NCI-H1436 (cell line): ENCODE data around the gene HSPA1A.

Experiments
- DNase-seq: peaks from one replicate; lab custom pipeline; 2025; lab: John Stamatoyannopoulos, UW

Gene HSPA1A

DNA sequence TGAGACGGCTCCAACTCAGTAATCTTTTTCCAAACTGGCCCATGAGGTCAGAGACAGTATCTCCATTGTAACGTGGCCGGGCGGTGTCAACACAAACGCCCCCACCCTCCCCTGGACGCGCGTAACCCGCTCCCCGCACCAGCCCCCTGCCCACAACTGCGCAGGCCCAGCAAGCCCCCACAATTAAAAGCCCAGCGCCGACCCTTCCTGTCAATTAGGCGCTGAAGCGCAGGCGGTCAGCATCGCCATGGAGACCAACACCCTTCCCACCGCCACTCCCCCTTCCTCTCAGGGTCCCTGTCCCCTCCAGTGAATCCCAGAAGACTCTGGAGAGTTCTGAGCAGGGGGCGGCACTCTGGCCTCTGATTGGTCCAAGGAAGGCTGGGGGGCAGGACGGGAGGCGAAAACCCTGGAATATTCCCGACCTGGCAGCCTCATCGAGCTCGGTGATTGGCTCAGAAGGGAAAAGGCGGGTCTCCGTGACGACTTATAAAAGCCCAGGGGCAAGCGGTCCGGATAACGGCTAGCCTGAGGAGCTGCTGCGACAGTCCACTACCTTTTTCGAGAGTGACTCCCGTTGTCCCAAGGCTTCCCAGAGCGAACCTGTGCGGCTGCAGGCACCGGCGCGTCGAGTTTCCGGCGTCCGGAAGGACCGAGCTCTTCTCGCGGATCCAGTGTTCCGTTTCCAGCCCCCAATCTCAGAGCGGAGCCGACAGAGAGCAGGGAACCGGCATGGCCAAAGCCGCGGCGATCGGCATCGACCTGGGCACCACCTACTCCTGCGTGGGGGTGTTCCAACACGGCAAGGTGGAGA is at the start of gene HSPA1A, which contains the start of gene HSPA1L:
Gene HSPA1A (plus strand): TSS at position 519 of the 814 bp plus-strand sequence. CDS start 214 bp downstream, at position 733.
Gene HSPA1L (minus strand): TSS at position 259 of the 814 bp plus-strand sequence. CDS start 3,311 bp downstream, outside the sequence.
- peak; percentile 92 for DNase-seq

DNA sequence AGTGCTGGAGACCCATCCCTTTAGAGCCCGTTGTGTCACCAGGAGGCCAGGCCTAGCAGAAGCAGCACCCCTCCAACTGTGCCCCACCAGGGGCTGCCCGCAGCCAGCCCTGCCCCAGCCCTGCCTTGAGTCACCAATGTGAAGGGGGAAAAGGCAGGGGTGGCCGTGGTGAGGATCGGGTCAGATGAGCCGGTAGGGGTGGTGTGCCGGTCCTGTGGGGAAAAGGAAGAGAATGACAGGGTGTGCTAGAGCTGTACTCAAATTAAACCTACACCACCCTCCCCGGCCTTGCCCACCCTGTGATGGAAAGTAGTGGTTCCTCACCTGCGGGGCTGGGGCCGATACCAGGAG is 49.8 kb upstream of the HSPA1A start:
- no peak for DNase-seq

DNA sequence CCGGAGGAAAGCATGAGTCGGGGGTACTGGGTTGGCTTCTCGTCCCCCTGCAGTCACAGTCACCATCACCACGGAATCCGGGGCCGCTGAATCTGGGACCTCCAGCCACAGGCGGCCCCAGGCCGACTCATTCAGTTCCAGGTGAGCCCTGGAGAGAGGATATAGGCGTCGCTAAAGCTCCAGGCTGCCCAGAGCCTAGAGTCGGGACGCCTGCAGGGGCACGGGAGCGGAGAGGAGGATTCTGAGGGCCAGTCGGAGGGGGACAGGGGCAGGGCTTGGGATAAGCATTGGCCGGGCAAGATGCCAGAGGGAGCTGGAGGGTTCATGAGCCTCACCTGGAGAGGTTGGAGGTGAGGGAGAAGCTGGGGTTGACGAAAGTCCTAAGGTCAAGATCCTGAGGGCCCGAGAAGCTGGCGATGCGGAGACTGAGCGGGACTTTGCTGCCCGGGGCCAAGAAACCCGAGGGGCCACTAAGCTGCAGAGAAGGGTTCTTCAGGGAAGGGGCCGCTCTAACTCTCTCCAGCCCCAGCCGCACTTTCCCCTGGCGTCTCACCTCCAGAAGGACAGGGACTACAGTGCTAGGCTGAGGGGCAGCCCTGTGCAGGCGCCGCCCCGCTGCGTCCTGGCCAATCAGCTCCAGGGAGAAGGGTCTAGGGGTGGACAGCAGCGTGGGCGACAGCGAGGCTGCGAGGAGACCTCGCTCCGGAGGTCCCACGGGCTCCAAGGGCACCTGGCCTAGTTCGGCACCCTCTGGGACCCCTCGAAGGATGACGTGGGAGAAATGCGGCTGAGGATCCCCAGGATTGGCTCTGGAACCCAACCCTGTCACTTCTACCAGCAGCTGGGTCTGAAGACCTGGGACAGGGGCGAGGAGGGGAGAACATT is 49.2 kb upstream of the HSPA1A start:
- no peak for DNase-seq

DNA sequence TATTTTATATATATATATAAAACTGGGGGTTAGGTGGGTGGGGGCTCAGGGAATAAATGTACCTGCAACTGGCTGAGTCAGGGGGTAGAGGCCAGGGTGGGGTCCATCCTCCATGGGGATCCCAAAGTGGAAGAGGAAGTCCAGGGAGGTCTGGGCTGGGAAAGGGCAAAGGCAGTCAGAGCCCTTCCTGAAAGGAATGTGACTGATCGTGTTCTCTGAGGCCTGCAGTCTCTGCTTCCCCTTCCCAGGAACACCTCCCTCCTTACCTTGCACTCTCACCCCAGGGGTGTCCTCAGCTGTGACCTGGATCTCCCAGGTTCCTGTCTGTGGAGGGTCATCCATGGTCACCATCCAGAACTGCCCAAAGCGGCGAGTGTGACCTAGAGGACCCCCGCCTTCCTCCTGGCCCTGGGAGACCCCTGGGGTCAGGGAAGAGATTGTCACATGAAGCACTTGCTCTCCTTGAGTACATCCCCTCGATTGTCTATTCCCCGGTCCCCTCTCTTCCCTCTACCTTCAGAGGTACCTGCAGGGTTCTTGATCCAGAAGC is 48.2 kb upstream of the HSPA1A start:
- DNase-seq = no peak

DNA sequence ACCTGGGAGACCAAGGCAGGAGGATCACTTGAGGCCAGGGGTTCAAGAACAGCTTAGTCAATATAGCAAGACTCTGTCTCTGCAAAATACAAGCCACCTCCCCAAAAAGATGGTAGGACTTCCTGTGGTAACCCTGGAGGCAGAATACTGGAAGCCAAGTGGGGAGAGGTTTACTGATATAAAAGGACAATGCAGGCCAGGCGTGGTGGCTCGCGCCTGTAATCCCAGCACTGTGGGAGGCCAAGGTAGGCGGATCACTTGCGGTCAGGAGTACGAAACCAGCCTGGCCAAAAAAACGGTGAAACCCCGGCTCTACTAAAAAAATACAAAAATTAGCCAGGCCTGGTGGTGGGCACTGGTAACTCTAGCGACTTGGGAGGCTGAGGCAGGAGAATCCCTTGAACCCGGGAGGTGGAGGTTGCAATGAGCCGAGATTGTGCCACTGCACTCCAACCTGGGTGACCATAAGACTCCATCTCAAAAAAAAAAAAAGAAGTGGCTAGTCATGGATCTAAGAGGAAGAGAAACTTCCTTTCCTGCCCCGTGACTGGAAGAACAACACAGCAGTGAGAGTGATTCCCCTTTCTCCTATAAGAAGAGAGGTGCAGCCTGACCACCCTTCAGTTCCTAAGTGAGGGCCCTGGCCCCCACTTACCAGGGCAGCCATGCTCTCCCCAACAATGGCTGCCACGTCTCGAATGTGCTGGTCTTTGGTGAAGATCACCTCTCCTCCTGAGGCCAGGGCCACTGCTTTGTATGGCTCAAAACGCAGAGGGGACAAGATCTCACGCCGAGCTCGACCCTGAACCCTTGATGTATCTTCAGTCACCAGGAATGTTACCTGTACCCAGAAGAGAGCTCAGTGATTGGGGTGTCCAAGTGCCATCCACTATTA is 46.7 kb upstream of the HSPA1A start:
- DNase-seq = no peak

DNA sequence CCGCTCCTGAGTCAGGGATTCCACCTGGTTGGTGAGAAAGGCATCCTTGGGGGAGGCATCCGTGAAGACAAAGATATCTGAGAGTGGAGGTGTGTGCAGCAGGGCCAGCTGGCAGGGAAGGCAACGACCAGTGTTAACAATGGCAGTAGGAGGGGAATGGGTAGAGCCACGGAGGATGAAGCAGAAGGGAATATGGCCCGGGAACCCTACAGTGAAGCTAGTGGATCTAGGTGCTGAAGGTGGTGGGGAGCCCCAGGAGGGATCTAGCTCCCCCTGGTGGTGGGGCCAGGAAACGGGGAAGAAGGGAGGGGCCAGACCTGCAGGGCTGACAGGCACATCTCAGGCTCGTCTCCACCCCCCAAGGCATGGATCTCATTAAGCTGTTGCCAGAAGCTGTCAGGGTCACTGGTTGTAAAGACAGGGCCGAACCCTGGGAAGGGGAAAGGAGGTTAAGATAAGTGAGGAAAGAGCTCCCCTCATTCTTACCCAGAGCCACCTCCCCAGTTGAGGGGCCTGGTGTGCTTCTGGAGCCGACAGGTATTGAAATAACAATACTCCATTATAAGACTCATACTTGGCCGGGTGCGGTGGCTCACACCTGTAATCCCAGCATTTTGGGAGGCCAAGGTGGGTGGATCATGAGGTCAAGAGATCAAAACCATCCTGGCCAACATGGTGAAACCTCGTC is 45.5 kb upstream of the HSPA1A start:
- DNase-seq = peak; percentile 62

DNA sequence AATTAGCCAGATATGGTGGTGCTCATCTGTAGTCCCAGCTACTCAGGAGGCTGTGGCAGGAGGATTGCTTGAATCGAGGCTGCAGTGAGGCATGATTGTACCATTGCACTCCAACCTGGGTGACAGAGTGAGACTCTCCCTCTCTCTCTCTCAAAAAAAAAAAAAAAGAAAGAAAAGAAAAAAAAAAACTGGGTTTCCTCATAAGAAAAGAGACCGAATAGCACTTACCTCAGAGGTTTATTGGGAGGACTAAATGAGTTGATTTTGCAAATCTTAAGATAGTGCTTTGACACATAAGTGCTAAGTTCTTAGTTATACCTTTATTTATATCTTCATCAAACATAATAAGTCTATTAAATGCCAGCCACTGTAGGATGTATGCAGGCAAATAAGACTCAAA is 44.5 kb upstream of the HSPA1A start:
- no peak for DNase-seq

DNA sequence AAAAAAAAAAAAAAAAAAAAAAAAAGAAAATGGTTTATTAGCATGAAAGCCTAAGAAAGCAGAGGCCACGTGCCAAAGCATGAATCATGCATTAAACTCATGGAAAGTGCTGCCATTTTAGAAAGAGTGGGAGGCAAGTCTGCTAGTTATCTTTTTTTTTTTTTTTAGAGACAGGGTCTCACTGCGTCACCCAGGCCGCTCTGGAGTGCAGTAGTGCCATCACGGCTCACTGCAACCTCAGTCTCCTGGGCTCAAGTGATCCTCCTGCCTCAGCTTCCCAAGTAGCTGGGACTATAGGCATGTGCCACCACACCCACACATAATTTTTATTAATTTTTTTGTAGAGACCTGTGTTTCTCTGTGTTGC is 43.4 kb upstream of the HSPA1A start:
- no peak for DNase-seq

DNA sequence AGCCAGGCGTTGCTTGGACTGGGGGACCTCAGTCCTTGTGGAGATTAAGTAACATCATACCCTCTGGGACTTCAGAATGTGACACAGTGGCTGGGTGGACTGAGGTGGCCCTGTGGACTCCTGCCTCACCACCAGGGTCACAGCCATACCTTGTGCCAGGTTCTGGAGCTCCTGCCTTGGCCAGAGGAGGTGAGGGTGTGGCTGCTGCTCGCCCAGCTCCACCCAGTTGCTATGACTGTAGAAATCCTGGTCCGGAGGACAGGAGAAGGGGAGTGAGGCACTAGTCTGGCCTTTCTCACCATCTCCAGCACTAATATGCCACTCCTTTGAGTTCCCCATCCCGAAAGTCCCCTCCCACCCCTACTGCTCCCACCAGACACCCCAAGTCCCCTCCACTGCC is 40.2 kb upstream of the HSPA1A start:
- DNase-seq = no peak

DNA sequence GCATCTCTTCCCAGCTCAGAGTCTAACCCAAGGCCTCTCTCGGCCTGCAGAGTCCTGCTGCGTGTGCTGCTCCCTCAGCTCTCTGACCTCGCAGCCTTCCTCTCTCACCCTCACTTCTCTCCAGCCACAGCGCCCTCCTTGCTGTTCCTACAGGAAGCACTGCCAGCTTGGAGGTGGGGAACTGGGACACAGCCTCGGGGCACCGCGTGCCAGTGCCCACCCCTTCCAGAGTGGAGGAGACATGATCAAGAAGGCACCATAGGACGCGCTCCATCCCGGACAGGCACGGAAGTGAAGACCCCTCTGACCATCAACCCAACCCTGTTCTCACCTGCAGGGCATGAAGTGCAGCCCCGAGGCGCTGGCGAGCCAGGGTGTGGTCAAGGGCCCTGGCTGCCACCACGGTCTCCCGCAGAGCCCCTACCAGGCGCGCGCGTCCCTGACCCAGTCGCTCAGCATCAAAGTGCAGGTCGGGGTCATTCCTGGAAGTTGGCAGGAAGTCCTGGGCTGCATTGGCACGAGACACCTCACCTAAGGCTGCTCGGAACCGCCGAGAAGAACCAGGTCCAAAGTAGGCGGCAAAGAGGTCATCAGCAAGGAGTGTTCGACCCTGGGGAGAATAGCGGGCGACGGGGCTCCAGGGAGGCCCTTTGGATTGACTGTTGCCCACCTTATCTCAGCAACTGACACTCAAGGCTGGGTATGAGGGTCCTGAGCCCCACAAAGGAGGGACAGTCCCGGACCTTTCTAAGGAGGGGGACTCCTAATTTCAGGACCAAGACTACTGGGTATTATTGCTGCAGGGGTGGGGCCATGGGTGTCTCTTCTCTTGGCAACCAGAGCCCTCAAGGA is 39.5 kb upstream of the HSPA1A start:
- no peak for DNase-seq

DNA sequence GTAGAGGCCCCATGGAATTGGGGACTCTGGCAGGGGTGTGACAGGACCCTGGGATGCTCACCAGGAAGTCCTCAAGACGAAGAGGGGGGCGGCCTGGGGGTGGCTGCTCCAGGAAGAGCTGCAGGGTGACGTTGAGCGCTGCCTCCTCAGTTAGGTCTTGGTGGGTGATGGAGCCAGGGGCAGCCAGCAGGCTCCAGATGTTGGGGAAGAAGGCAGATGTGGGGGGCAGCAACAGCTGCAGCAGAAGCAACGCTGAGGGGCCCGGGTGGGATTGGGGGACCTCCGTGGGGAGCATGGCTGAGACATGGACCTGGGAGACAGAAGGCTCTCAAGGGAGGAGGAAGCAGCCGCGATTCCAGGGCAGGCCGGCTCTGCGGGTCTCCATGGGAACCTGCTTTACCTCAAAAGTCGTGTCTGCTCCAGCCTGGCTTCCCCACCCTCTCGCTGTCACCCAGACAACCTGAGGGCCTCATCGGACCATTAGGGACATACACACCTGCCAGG is 38.8 kb upstream of the HSPA1A start:
- peak; percentile 63 for DNase-seq

DNA sequence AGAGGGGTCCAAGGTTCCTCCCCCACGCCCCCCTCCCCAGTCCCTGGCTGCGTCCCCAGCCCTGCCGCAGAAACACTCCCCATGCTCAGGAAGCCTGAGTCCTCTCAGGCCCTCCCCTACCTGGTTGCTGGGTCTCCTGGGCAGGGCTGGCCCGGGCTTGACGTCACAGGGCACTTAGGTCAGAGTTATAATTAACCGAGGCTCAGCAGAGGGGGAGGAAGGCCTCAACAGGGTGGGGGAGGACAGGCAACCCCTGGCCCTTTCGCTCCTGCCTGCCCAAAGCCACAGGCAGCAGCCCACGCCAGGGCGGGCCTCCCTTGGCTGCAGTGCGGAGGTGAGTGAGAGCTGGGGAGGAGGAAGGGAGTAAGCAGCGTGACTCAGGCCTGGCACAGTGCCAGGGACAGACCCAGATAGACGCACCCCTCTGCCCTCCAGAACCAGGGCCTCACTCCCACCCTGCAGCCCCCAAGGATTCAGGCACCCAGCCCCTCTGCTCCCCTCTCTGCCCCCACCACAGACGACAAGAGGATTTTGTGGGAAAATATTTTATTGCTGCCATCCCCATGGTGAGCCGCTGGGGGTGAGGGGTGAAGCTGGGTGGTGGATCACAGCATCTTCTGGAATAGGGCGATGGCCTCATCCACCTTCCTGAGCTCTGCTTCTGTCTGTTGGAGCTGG is 38.2 kb upstream of the HSPA1A start, which contains the start of gene VWA7:
Gene VWA7 (minus strand): TSS at position 340 of the 678 bp plus-strand sequence. CDS start 549 bp downstream, outside the sequence.
- peak; percentile 73 for DNase-seq

DNA sequence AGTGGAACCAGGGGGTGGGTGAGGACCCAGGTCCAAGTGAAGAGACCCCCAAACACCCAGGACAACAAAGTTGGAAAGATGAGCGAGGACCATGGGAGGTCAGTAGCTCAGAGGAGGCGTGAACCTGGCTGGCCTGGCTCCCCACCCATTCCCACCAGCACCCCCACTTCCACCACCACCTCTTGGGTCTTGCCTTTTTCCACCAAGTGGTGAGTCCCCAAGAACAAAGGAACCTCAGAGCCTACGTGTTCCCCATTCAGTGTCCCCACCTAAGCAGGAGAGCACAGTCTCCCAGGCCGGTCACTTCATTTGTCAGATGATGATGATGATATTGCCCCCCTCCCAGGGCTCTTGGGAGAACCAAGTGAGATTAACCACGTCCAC is 37.7 kb upstream of the HSPA1A start:
- DNase-seq = no peak

DNA sequence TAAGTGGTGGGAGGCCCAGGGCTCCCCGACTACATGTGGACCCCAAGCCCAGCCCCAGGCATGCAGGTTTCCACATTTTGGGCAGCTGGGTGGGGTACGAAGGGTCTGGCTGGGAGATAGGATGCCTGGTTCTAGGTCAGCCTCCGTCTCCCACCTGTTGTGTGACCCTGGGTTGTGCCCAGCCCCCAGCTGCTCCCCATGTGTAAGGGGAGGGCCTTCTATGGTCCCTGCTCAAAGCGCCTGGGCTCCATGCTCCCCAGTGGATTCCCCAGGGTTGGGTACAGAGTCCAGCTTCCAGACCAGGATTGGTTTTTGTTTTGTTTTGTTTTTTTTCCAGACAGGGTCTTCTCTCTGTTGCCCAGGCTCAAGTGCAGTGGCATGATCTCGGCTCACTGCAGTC is 37.1 kb upstream of the HSPA1A start:
- DNase-seq = no peak

DNA sequence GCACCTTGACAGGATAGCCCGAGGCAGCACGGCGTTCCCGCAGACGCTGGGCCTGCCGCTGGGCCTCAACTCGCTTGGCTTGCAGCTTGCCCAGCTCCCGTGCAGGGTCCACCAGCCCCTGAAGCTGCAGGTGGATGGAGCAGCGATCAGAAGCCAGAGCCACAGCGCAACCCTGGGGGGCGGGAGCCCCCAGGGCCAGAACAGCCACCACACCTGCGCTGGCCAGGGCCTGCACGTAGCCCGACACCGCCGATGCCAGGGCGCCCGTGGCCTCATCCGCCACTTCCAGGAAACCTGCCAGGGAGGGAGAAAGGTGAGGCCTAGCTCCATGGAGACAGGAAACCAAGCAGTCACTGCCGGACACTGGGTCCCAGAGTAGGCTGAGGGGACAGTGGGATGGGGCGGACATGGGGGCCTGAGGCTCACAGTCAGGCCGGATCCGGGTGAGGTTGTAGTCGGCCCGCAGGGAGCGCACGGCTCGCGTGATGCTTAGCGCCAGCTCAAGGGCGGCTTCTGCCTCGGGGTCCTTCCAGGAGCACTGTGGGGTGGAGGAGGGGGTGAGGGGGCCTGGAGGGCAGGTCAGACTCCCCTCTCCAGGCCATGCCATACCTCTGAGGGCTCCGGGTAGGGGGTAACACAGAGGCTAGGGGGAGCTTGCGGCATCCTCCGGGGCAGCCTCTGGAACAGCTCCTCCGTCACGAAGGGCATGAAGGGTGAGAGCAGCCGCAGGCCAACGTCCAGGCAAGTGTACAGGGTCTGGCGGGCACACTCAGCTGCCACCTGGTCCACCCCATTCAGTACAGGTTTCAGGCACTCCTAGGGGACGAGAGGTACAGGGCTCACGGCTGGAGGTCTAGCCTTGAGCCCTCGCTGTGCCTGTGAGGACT is 36.1 kb upstream of the HSPA1A start:
- no peak for DNase-seq

DNA sequence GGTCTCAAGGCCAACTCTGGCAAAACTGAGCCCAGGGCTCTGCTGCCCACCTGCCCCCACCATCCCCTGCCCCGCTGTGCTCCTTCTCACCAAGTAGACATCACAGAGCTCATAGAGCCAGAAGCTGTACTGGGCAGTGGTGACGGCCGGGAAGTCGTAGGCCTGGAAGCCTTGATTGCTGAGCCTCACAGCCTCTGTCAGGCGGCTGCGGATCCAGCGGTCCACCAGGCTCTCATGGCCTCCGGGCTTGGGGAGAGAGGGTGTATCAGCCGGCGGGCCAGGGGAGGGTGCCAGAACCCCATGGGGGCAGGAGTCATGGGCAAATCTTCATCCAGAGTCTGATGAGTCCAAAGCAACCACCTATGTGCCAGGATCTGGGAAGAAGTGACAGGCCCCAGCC is 35.4 kb upstream of the HSPA1A start:
- DNase-seq = no peak

DNA sequence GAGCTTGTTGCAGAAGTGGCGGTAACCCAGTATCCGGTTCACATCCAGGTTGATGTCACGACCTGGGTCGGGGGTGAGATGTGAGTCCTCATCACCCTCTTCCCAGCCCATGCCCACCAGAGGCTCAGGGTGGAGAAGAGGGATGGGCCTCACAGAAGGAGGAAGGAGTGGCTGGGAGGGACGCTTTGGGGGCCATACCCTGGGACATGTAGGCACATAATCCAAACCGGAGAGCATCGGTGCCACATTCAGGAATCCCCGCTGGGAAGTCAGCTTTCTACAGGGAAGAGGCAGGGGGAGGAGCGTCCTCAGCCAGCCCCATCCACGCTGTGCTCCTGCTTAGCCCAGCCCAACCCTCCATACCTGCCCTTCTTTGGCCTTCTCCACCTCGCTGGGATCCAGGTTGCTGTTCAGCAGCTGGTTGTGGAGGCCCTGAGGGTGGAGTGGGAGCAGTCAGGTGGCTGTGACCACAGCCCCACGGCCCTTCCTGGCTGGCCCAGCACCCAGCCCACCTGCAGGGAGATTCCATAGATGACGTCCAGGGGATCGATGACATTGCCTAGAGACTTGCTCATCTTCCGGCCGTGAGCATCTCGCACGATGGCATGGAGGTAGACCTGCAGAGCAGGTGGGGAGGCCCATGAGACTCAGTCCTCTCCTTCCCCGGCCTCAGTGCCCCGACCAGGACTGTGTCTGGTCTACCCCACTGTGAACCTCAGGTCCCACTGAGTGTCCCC is 34.7 kb upstream of the HSPA1A start:
- DNase-seq = no peak
